Central memory CD4-positive, alpha-beta T cell (primary cell): ENCODE measurements around the gene LFNG.

ENCODE experiments used
- DNase-seq: peaks from one replicate; pipeline ENCODE4 v3.0.0; 2022
- total RNA-seq, 3 experiments: gene quantifications; one replicate each; lab custom pipeline; 2026; lab: John Stamatoyannopoulos, UW

LFNG gene, protein sequence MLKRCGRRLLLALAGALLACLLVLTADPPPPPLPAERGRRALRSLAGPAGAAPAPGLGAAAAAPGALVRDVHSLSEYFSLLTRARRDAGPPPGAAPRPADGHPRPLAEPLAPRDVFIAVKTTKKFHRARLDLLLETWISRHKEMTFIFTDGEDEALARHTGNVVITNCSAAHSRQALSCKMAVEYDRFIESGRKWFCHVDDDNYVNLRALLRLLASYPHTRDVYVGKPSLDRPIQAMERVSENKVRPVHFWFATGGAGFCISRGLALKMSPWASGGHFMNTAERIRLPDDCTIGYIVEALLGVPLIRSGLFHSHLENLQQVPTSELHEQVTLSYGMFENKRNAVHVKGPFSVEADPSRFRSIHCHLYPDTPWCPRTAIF
- 13.7 to 119 (median 112) reads per million in 3 experiments for total RNA-seq

DNA sequence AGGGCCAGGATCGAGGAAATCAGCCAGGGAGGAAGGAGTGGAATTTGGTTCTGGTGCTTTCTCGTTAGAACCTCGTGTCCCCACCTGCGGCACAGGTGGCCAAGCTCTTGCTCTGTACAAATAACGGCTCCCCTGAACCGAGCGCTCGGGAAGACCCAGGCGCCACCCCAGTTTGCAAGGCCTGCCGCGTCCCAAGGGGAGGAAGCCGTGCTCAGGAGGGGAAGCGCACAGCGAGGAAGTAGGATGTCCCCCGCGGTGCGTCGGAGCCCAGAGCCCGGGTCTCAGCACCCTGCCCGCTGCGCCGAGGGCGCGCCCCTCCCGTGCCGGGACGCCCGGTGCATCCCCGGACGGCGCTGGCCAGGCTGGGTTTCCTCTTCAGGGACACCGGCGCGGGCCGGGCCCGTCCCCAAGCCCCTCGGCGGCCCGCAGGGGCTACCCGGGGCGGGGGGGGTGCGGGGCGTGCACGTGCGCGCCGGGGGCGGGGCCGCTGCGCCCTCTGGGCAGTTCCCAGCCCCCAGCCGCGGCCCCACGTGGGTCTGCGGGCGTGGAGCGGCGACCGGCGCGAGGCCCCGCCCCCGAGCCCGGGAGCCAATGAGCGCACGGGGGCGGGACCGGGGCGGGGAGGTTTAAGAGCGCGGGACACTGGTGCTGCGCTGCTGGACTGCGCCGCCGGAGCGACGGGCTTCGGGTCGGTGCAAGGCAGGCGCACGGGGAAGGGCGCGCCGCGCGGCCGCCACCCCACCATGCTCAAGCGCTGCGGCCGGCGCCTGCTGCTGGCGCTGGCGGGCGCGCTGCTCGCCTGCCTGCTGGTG lies at the start of gene LFNG:
Gene LFNG (plus strand): TSS at position 656 of the 812 bp plus-strand sequence. CDS start 88 bp downstream, at position 744.
- DNase-seq, result peak; percentile 81

DNA sequence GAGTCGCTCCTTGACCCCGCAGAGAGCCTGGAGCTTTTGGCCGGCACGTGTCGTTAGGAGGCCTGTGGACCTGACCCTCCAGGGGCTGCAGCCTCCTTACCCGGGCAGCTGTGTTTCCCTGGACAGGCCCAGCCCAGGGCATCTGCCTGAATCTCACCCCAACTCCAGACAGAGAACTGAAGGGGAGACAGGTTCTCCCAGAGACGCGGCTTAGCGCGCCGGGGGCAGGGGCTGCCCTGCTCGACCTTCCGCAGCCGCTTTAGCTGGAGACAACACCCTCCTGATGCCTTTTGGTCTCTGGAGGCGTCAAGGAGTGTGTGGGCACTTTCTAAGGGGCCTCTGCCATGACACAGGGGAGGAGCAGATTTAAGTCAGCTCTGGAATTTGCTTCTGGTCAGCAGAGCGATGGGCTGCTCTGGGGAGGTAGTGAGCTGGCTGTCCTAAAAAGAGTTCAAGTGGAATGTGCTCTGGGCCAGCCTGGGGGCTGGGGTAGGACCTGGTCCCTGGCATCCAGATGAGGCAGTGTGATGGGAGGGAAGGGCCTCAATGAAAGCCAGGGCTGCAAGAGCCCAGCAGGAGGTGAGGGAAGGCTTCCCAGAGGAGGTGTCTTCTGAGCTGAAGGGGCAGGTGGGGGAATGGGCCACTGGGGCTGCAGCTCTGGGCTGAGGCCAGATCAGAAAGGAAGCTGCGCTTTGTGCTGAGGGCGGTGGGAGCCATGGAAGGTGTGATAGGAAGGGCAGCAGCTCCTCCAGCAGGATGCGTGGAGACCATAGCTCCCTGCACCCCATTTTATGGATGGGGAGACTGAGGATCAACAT lies 49.2 kb upstream of the LFNG start:
- DNase-seq, result no peak

DNA sequence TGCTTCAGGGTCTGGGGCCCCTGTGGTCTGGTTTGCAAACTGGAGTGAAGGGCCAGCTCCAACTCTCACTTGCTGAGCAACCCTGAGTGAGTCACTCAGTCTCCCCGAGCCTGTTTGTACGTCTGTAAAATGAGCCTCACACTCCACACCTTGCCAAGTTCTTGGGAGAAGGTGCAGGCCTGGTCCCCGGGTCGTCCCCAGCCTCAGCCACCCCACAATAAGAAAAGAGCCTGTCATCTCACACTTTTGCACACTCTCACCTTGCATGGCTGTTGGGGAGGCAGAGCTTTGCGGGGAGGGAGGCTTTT lies 48.6 kb upstream of the LFNG start:
- no peak for DNase-seq

DNA sequence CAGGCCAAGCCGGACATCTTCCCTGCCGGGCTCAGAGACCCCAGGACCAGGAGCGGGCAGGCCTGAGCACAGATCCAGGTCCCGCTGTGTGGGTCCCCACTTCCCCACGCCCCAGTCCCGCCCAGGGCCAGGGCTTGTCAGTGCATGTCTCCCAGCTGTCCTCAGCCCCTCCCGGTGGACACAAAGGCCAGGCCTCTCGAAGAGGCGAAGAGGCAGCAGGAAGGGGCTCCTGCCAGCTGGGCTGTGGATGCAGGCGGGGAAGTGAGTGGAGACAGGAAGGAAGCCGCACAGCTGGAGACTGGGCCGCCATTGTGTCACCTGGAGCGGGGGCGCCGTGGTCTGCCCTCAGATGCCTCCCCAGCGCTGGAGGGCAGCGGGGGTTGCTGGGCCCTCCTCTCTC lies 48.2 kb upstream of the LFNG start:
- DNase-seq, result no peak

DNA sequence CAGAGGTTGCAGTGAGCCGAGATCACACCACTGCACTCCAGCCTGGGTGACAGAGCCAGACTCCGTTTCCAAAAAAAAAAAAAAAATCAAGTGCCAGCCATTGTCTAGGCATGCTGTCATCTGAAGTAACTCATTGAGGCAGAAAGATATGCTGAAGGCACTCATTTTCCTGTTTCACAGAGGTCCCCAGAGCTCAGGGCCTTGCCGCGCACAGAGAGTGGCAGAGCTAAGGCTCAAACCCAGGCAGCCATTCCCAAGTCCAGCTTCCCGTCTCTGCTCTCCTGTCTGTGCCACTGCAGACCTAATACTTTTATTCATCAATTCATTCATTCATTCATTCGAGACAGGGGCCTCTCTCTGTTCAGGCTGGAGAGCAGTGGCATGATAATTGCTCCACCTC lies 46.8 kb upstream of the LFNG start:
- no peak for DNase-seq

DNA sequence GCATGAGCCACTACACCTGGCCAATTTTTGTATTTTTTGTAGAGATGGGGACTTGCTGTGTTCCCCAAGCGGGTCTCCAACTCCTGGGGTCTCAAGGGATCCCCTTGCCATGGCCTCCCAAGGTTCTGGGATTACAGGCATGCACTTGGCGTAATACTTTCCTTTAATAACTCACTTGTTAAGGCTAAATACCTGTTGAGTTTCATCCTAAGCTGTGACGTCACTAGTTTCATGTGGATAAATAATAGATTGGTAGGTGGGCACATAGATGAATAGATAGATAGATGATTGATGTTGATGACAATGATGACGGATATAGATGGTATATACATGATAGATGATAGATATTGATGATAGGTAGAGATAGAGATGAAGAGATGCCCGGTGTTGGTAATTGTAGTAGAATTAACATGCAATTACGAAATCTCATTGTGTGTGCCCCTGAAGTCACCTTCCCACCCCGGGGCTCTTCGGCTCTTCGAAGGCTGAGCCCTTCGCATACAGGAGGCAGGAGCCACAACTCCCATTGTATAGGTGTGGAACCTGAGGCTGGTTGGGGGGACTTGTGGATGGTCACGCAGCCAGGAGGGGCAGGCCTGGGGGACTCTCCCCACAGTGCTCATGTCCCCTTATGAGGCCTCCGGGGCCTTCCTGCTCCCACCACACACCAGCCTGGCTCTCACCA lies 45.9 kb upstream of the LFNG start:
- DNase-seq, result no peak

DNA sequence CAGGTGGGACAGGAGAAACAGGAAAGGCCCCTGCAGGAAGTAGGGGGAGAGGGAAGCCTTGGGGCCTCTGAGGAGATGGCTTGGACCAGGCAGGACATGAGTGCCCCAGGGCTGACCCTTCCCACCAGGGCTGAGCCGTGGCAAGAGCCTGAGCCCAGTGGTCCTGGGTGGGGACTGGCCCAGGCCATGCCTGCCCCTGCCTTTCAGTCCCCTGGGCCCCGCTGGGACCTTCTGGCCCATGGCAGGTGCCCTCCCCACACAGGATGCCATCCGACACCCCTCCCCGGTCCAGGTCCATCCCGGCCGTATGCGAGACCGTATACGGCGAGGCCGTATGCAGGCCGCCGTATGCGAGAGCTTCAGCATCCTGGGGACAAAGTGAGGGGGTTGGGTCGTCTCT lies 45.4 kb upstream of the LFNG start:
- DNase-seq, result no peak

DNA sequence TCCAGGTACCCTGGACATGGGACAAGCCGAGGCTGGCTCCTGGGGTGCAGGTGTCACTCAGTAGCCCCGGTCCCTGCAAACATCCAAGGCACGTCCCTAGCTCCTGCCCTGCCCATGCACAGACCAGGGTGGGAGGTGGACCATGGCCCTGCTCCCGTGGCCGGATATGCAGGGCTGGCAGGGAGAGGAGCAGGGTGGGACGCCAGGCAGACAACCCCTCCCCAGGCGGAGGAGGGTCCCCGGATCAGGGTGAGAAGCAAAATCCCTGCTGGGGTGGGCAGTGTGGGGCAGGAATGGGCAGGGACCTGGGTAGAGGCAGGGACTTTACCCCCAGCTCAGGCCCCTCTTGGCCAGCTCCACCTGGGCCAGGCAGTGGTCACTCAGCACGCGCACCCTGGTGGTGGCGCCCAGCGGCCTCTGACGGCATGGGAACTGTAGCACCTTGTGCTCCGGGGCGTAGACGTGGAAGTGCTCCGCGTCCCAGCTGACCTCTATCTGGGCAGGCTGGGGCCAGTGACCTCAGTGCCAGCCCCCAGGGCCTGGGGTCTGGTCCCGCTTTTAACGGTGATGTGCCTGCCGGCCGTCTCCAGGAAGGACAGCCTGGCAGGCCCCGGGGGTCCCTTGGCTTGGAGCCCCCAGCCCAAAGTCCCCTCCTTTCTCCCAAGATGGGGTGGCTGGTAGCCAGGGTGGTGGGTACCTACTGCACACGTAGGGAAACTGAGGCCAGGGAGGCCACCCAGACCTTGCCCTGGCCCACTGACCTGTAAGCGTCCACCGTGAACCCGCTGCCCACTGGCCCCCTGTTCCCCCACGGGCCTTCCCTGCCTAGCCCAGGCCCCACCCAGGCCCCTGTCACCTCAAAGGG lies 44.5 kb upstream of the LFNG start:
- DNase-seq, result no peak

DNA sequence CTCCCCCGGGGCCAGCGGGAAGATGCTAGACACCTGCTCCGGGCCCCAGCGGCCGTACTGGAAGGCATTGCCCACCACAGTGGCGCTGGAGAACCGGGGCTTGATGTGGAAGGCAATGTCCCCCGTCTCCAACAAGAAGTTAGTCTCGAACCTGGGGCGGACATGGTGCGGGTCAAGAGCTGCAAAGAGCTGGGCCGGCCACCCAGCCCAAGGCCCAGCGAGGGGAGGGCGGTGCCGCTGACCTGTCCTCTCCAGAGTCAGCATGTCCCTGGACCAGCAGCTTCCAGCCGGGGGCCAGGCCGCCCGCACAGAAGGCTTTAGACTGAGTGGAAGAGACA lies 43.9 kb upstream of the LFNG start:
- DNase-seq, result no peak

DNA sequence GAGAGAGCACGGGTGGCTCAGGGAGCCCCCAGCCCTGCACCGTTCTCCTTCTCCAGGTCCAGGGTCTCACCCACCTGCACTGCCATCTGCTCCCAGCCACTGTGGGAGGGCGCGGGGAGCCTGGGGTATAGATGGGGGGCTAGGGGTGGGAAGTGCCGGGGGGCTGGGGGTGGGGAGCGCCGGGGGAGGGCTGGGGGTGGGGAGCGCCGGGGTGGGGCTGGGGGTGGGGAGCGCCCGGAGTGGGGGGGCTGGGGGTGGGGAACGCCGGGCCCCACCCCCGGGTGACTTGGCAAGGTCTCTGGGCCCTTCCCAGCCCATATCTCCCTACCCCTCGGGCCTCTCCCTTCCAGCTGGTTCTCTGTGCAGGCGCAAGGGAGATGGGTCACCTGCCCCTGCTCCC lies 43.3 kb upstream of the LFNG start, which contains the start of gene GRIFIN:
Gene GRIFIN (minus strand): TSS at position 101 of the 400 bp plus-strand sequence. CDS start 15 bp downstream, at position 86.
- DNase-seq, result no peak

DNA sequence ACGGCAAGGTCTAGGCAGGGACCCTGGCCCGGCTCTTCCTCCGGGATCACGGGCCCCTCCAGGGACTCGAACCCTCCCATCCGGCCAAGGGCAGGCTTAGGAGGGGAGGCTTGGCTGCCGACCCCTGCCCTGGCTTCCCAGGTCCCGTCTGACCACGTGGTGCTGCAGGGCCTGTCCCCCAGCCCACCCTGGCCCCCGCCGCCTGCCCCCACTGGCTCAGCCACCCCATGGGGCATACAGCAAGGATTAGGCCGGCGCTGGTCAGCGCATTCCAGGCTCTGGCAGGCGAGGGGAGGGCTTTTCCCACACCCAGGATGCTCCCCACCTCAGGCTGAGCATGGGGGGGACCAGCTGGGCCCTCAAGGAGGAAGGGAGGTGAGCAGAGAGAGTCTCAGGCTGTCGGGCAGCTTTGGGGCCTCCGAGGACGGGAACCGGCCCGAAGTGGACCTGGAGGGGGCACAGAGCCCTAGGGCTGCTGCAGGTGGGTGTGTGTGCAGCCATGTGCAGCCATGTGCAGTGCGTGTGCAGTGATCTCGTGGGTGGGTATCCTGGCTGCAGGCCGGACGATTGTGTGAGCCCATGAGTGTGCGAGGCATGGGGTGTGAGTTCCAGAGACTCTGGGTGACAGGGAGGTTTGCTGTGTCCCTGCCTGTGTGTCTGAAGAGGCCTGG lies 42.7 kb upstream of the LFNG start:
- DNase-seq, result no peak

DNA sequence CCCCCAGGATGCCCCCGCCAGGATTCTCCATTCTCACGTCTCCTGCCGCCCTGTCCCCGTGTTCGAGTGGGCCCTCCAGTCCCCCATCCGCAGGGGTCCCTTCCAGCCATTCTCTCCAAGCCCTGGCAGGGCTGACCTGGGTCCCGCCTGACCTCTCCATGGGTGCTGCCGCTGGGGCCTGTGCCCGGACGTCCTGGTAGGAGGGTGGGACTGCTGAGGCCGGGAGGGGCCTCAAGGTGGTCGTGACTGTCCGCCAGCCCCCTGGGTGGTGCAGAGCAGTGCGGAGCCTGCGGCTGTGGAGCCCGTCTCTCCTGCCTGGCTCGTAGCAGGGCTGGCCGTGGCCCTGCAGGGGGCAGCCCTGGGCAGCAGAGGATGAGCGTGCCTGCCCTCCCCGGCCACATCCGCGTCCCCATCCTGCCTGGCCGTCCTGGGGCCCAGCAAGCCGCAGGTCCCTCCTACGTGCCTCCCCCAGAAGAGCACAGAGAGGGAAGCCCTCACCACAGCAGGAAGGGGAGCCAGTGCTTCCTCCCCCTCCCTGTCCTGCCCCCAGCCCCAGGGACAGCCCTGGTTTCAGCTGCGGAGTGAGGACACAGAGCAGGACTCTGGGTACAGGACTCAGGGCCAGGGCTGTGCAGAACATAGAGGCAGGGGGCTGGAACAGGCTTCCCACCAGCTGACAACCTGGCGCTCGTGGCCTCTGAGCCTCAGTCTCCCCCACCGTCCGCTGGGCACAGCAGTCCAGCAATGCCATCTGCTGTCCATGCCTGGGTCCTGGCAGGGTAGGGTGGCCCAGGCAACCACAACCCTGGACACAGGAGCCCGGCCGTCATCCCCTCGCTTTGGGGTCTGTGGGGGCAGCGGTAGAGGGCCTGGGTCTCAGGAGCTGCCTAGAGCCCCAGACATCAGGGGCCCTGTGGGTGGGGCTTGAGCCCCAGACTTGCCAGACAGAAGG lies 41.9 kb upstream of the LFNG start:
- peak; percentile 47 for DNase-seq

DNA sequence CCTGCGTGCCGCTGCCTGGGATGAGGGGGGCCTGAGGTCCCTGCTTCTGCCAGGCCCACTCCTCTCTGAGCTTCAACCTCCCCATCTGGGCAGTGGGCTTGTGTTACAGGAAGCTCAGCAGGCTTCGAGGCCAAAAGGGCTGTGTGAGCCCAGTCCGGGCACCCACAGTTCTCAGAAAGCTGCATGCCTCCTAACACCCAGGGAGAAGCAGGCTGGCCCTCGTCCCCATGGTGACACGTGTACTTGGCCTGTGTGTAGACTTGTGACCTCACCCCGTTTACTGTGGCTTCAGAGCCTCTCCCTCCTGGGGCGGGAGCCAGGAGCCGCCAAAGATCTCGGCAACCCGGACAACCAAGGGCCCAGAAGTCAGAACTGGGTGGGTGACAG lies 41.2 kb upstream of the LFNG start:
- no peak for DNase-seq

DNA sequence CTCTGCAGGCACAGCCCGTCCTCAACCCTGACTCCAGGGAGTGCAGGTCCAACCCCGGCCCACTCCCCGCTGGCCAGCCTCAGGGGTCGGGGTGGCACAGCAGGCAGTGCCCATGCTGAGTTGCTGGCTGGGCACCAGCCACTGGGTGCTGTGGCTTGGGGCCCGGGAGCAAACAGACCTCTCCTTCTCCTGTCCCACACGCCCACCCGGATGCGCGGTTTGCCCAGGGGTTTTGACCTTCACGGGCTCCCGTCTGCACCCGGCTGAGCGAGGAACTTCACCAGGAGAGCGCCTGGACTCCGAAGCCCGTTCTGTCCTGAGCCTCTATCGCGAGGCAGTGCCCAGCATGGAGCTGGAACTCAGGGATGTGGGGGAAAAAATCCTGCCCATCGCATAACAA lies 40.8 kb upstream of the LFNG start:
- no peak for DNase-seq

DNA sequence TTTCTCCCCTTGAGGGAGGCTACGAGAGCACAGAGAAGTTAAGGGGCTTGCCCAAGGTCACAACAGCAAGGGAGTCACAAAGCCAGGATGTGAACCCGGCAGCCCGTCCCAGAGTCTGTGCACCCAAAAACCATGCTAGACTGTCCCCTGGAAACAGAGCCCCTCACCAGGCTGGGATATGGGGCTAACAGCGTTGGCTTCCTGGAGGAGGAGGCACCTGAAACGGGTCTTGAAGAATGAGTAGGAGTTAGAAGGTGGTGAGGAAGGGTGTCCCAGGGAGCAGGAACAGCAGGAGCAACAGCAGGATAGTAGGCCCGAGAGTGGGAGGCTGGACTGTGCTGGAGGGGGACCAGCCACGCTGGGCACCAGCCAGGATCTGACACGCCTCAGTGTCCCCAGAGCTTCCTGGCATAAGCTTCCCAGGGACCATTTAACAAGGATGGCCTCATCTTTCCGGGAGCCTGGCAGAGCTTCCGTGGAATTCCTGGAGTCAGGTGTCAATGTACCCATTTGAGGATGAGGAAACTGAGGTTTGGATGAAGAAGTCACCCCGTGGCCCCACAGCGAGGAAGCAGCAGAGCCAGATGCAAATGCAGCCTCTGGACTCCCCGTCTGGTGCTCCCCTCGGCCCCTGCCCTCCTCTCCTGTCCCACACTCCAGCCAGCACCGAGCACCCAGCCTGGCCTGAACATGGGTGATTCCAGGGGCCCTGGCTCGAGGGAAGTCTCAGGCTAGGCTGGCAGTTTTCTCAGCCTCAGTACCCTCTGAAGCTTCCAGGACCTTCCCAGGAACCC lies 40.1 kb upstream of the LFNG start:
- DNase-seq, result no peak

DNA sequence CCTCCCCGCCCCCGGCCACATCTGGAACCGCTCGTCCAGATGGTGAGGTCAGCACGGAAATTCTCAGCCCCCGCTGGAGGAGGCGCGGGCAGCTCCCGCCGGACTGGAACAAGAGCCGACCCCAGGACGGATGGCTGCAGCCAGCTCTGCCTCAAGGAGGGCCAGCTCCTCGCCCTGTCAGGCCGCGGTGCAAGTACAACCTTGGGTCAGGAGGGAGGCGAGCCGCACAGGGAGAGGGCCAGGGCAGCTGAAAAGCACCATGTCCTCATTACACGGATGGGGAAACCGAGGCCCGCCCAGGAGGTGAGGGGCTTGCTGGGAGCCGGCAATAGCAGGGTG lies 39.5 kb upstream of the LFNG start:
- DNase-seq, result no peak

DNA sequence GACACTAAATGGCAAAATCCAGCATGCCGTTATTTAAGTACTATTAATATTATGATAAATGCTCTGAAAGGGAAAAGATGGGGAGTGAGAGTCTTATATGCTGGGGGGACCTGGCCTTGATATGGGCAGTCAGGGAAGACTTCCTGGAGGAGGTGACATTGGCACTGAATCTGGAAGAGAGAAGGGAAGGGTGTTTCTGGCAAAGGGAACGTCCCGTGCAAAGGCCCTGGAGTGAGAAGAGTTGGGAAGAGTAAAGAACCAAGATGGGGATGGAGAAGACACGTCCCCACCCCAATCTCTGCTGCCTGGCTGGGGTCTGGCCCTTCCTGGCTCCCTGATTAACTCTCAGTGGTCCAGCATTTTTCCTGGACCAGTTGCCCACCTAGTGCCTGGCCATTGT lies 38.4 kb upstream of the LFNG start:
- DNase-seq, result no peak

DNA sequence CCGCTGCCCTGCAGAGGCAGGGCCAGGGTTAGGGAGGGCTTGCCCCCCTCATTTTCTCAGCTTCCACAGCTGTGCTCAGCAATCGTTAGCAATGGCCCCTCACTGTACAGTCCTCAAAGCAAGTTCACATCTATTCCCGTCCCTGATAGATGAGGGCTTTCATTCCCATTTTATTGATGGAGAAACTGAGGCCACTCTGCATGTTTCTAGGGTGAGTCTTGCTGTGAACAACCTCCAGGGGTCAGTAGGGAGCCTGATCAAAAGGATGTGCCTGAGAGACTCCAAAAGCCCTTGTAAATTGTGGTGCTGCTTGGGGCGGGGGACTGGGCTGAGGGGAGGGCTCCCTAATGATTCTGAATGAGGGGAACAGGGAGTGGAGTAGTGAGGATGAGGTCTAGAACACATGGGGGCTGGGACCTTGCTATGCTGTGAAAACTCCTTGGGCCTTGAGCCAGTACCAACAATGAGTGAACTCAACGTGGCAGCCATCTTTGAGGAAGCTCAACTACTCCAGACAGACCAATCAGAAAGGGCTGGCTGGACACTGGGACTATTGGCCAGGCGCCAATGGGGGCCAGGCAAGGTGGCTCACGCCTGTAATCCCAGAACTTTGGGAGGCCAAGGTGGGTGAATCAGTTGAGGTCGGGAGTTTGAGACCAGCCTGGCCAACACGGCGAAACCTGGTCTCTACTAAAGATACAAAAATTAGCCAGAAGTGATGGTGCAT lies 36.7 kb upstream of the LFNG start:
- no peak for DNase-seq

DNA sequence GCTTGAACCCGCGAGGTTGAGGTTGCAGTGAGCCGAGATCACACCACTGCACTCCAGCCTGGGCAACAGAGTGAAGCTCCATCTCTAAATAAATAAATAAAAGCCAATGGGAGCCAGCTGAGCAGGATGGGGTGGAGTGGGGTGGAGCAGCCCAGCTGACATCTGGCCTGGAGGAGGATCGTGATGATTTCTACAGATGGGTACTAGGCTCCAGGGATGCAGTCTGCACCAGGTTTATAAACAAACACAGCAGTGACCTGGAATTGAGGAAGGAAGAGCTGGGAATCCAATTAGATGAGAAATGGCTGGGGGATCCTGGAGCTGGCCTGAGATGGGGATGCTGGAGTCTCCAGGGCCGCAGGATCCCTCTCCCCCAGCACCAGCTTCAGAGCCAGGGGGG lies 36.1 kb upstream of the LFNG start:
- DNase-seq, result no peak
